Islet precursor cell (in vitro differentiated cells): ENCODE measurements around the gene ANKRD12.

Experiments
- DNase-seq: peaks from one replicate; pipeline ENCODE4 v3.0.0-alpha.2; 2018

Gene ANKRD12

GRCh38 chr18:9188359-9189231, 52.0 kb downstream of the ANKRD12 start:
- no peak for DNase-seq

GRCh38 chr18:9189491-9189890, 52.9 kb downstream of the ANKRD12 start:
- no peak for DNase-seq

GRCh38 chr18:9191658-9192256, 55.2 kb downstream of the ANKRD12 start:
- DNase-seq, result no peak

- no peak for DNase-seq
Measured at GRCh38 chr18:9193031-9193430, 56.5 kb downstream of the ANKRD12 start.

GRCh38 chr18:9196568-9196967, 60.0 kb downstream of the ANKRD12 start:
- DNase-seq, result no peak

- DNase-seq, result no peak
Measured at GRCh38 chr18:9199681-9200080, 63.1 kb downstream of the ANKRD12 start.

GRCh38 chr18:9201224-9201623, 64.6 kb downstream of the ANKRD12 start:
- DNase-seq, result no peak

GRCh38 chr18:9204659-9205058, 68.1 kb downstream of the ANKRD12 start:
- DNase-seq, result no peak

GRCh38 chr18:9206421-9206820, 69.8 kb downstream of the ANKRD12 start:
- no peak for DNase-seq

GRCh38 chr18:9209279-9209678, 72.7 kb downstream of the ANKRD12 start:
- DNase-seq, result no peak

GRCh38 chr18:9210966-9211365, 74.4 kb downstream of the ANKRD12 start:
- no peak for DNase-seq

GRCh38 chr18:9211955-9212354, 75.4 kb downstream of the ANKRD12 start:
- no peak for DNase-seq

GRCh38 chr18:9215221-9215933, 78.8 kb downstream of the ANKRD12 start:
- no peak for DNase-seq

GRCh38 chr18:9216459-9216858, 79.9 kb downstream of the ANKRD12 start:
- DNase-seq, result no peak

GRCh38 chr18:9217743-9218451, 81.3 kb downstream of the ANKRD12 start:
- DNase-seq, result no peak

- DNase-seq, result no peak
Measured at GRCh38 chr18:9221040-9221439, 84.5 kb downstream of the ANKRD12 start.

- no peak for DNase-seq
Measured at GRCh38 chr18:9221661-9222060, 85.1 kb downstream of the ANKRD12 start.

- no peak for DNase-seq
Measured at GRCh38 chr18:9223356-9223755, 86.8 kb downstream of the ANKRD12 start.

GRCh38 chr18:9226463-9226862, 89.9 kb downstream of the ANKRD12 start:
- DNase-seq, result no peak

- no peak for DNase-seq
Measured at GRCh38 chr18:9231852-9232486, 95.4 kb downstream of the ANKRD12 start.

GRCh38 chr18:9232977-9233376, 96.4 kb downstream of the ANKRD12 start:
- DNase-seq, result no peak

GRCh38 chr18:9233771-9234440, 97.3 kb downstream of the ANKRD12 start:
- peak; percentile 55 for DNase-seq
